ACHN (cell line): ENCODE data around the gene CHTOP.
A peak's percentile ranks its signal among the peaks of the same experiment; 100 is the strongest.
"Not testable (repeated sequence)": the region's sequence is repeated elsewhere in the genome, so short reads cannot be mapped to it uniquely, and the experiment has no call there.

Experiments
- DNase-seq: peaks from one replicate; pipeline ENCODE4 v3.0.0-alpha.2; 2015
- in situ Hi-C: cut with HindIII; loops from 2 replicates; pipeline ENCODE4 v1.10.0; 2017; ENCODE audit warnings: low sequenced_read_pairs, low pct_ligation_motif_present, low pct_unique_long_range_greater_than_20kb

Gene CHTOP

GRCh38 chr1:153633754-153634665, at the start of gene CHTOP:
Gene CHTOP, plus strand, starts transcription at chr1:153634066. Its CDS starts 2,523 bp downstream, at chr1:153636589.
- in situ Hi-C loops: no loop called here
- DNase-seq: peak; percentile 99

GRCh38 chr1:153585006-153585405, 48.9 kb upstream of the CHTOP start:
- in situ Hi-C loops: no loop called here
- DNase-seq: no peak

- DNase-seq: no peak
- in situ Hi-C loops: no loop called here
Measured at GRCh38 chr1:153586347-153586746, 47.5 kb upstream of the CHTOP start.

- no peak for DNase-seq
- in situ Hi-C loops: no loop called here
Measured at GRCh38 chr1:153587314-153587713, 46.6 kb upstream of the CHTOP start.

- in situ Hi-C loops, DNase-seq: not testable (repeated sequence)
Measured at GRCh38 chr1:153588033-153588432, 45.8 kb upstream of the CHTOP start.

GRCh38 chr1:153588482-153588881, 45.4 kb upstream of the CHTOP start:
- no peak for DNase-seq
- in situ Hi-C loops: no loop called here

GRCh38 chr1:153592748-153593147, 41.1 kb upstream of the CHTOP start:
- in situ Hi-C loops: no loop called here
- no peak for DNase-seq

GRCh38 chr1:153597206-153597605, 36.7 kb upstream of the CHTOP start:
- in situ Hi-C loops: no loop called here
- DNase-seq: peak; percentile 64

- in situ Hi-C loops: no loop called here
- no peak for DNase-seq
Measured at GRCh38 chr1:153598309-153599172, 35.3 kb upstream of the CHTOP start.

- in situ Hi-C loops: no loop called here
- no peak for DNase-seq
Measured at GRCh38 chr1:153599847-153600246, 34.0 kb upstream of the CHTOP start.

GRCh38 chr1:153602749-153603148, 31.1 kb upstream of the CHTOP start:
- DNase-seq: no peak
- in situ Hi-C loops: no loop called here

GRCh38 chr1:153606194-153606593, 27.7 kb upstream of the CHTOP start:
- in situ Hi-C loops: no loop called here
- no peak for DNase-seq

GRCh38 chr1:153607381-153607780, 26.5 kb upstream of the CHTOP start:
- in situ Hi-C loops: no loop called here

GRCh38 chr1:153608089-153608682, 25.7 kb upstream of the CHTOP start:
- in situ Hi-C loops: no loop called here

More at GRCh38 chr1:153607381-153607780, 26.5 kb upstream of the CHTOP start:
- no peak for DNase-seq

GRCh38 chr1:153608742-153609584, 24.9 kb upstream of the CHTOP start:
- in situ Hi-C loops: no loop called here
- no peak for DNase-seq

More at GRCh38 chr1:153608089-153608682, 25.7 kb upstream of the CHTOP start:
- DNase-seq: no peak

GRCh38 chr1:153609585-153609907, 24.3 kb upstream of the CHTOP start:
- DNase-seq: no peak
- in situ Hi-C loops: no loop called here

GRCh38 chr1:153610334-153610733, 23.5 kb upstream of the CHTOP start:
- DNase-seq: no peak
- in situ Hi-C loops: no loop called here

GRCh38 chr1:153610811-153611301, 23.0 kb upstream of the CHTOP start:
- in situ Hi-C loops: no loop called here
- no peak for DNase-seq
